NCI-H2171 (cell line): ENCODE measurements around the gene CSNK1A1.
"Not testable (repeated sequence)": the region's sequence is repeated elsewhere in the genome, so short reads cannot be mapped to it uniquely, and the experiment has no call there.

ENCODE experiments used
- DNase-seq: peaks from one replicate; lab custom pipeline; 2025; lab: John Stamatoyannopoulos, UW

Gene CSNK1A1

DNA sequence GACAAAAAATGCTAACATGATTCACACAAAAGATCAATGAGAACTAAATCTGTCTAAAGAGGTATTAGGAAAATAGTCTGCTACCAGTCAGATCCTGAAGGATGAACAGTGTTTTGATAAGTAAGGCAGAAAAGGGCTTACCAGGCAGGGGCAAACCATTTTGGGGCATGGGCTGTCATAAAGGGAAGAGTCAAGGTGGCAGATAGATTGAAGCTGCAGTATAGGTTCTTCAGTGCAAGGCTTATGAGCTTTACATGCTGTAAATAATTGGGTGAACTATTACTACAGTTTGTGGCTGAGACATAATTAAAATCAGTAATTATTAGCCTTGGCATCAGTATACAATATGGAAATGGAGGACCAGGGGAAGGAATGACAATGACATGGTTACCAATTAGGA, 21.8 kb downstream of the CSNK1A1 start:
- no peak for DNase-seq

DNA sequence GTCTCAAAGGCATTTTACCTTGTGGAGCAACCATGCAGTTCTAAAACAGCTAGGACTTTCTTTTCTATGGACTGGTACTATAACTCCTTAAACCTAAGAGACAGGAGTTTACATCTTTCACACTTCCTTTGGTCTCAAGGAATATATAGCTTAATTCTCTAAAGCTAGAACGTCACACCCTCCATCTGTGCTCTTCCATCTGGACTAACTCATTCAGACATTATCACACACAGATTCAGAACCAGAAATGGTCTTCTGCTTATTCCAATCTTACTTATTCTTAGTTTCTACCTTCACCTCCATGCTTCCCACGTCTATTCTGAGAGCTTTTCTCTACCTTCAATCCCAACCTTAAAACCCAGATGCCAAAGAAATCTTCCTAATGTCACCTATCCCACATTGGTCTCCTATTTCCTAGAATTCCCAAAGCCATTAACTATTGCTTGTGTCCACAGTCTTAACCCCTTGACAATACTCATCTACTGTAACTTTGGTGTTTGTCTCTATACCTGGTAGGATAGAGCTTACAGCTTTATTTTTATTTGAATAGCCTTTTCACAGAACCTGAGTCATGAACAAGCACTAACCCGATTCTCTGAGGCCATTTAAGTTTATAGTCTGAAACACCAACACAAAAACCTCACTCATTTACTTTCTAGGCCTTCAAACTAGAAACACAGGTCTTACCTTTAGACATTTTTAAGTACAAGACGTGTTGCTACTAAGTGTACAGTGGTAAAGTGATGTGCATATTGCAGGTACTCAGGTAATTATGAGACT, 22.8 kb downstream of the CSNK1A1 start:
- no peak for DNase-seq

DNA sequence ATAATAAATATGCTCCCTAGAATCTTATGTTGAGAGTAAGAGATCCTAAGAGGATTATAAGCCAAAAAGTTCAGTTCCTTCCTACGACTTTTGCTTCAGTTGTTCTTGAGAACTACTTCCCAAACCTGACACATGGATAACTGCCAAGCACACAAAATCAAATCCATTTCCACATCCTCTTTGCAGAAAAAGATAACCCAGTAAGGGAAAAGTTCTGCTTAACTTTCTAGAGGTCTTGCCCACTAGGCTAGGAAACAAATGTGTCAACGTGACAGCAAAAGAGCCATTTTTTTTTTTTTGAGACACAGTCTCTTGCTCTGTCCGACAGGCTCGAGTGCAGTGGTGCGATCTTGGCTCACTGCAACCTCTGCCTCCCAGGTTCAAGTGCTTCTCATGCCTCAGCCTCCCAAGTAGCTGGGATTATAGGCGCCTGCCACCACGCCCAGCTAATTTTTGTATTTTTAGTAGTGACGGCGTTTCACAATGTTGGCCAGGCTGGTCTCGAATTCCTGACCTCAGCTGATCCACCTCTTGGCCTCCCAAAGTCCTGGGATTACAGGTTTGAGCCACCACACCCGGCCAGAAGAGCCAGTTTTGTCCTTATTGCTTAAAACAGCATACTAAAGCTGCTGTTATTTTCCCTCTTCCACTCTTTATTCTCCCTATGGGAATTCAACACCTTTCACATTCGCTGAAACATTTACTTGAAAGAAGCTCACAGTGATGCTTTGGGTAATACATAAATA, 24.2 kb downstream of the CSNK1A1 start:
- no peak for DNase-seq

DNA sequence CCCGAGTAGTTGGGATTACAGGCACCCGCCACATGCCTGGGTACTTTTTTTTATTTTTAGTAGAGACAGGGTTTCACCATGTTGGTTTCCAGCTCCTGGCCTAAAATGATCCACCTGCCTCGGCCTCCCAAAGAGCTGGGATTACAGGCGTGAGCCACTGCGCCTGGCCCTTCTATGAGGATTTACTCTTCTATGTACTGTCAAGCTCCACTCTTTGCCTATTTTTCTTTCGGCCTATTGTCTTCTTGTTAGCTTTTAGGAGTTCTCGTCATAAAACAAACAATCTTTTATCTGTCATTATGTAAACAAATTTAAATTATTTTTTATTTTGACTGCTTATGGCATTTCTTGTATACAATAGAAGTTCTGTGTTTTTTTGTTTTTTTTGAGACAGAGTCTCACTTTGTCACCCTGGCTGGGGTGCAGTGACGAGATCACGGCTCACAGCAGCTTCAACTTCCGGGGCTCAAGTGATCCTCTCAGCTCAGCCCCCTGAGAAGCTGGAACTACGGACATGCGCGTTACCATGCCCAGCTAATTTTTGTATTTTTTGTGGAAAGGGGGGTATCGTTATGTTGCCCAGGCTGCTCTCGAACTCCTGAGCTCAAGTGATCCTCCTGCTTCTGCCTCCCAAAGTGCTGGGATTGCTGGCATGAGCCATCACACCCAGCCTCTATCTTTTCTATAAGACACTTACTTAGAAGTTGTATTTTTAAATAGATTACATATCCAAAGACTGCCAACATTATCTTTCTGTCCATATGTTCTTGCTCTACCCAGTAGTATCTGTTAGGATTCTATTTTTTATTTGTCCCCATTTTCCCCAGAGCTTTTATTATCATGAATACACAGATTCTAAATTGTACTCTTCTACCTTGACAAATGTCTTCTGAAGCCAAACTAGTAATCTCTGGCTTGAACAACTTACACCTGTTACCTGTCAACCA, 29.2 kb downstream of the CSNK1A1 start:
- DNase-seq: no peak

DNA sequence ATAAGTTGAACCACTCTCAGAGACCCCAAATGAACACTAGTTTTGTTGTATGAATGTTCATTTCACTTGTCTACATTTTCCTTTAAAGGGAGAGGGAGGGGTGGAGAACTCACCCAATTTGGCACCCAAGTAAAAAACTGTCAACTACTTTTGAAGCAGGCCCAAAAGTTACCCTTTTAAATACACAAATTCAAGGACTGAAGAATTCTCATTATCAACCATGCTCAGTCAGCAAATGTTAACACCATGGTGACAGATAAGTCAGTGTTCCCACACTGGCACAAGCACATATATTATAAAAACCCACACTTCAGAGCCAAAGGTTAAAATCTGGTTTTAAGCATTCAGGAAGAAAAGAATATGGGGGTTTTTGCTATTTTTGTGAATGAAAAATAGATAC, 31.6 kb downstream of the CSNK1A1 start:
- no peak for DNase-seq

DNA sequence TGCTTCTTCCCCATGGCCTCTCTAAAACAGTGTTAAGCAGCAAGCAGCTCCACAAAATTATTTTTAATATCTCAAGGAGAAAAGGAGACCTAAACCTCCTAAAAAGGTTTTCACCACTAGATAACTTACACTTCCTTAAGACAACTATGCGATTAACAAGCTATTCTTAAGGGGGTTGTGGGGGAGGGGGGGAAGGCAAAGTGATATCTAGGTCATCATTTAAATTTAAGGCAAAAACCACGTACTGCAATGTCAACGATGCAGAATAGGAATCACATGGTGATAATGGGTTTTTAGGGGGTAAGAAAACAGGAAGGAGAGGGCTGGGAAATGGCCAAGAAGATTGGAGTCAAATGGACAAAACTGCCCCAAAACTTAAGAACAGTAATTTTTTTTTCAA, 32.6 kb downstream of the CSNK1A1 start:
- DNase-seq: no peak

DNA sequence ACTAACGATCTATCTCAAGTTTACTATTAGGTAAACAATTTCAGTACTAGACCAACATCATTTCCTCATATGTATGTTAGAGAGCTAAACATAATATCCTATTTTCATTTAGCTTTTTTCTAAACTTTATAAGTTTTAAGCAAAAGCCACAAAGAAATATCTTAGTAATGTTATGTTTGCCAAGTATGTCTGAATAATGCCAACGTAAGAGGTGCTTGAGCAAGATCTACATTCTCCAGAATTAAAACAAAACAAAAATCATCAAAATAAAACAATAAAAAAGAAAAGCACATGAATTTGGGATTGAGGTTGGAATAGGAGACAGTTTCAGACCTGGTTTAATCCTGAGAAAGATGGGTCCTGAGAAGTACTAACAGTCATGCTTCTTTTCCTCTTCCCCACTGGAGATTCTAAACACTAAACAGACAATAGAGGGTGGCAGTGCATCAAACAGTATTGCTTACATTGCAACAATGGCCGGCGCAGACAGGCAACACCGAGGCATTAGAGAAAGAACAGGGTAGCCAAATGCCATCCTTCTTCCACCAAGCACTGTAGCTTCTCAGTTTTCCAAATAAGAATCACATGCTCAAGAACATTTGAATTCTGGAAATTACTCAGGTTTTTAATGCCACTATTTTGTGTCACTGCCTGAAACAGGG, 33.6 kb downstream of the CSNK1A1 start:
- no peak for DNase-seq

DNA sequence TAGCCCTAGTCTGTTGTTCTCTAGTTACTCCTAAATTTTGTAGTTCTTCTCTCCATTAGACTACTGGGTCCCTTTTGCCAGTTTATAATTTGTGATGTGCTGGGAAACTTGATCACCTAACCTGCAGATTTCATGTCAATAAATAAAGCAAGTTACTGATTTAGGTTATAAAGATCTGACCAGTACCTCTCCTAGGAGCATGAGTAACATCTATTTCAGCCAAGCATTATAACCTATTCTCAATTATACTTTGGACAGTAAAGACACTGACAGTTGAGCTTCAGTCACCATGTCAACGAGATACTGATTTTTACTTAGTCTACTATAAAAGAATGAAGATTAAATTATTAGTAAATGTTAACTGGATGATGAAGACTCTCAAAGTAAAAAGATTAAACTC, 36.7 kb downstream of the CSNK1A1 start:
- no peak for DNase-seq

DNA sequence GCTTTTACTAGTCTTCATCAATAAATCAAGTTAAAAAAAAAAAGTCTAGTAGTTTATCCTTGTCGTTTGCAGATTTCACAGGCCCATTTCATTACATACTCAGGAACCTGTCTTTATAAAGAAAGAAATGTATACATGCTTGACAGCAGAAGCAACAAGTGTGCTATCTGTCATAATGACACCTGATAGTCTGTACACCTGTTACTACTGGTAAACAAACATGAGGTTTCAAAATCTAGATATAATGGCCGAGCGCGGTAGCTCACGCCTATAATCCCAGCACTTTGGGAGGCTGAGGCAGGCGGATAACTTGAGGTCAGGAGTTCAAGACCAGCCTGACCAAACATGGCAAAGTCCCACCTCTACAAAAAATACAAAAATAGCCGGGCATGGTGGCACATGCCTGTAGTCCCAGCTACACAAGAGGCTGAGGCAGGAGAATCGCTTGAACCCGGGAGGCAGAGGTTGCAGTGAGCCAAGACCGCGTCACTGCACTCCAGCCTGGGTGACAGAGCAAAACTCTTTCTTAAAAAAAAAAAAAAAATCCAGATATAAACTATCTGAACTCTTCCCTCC, 37.8 kb downstream of the CSNK1A1 start:
- not testable (repeated sequence) for DNase-seq

DNA sequence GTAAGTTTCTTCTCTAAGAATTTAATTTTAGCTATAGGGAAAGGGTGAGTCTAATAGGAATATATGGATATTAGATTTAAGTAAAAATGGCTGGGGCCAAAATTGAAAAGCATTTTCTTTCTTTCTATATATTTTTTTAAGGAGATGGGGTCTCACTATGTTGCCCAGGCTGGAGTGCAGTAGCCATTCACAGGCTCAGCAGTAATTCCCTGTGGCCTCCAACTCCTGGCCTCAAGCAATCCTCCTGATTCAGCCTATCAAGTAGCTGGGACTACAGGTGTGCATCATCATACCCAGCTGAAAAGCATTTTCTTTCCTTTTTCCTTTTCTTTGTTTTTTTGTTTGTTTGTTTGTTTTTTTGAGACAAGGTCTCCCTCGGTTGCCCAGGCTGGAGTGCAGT, 41.1 kb downstream of the CSNK1A1 start:
- DNase-seq: no peak

DNA sequence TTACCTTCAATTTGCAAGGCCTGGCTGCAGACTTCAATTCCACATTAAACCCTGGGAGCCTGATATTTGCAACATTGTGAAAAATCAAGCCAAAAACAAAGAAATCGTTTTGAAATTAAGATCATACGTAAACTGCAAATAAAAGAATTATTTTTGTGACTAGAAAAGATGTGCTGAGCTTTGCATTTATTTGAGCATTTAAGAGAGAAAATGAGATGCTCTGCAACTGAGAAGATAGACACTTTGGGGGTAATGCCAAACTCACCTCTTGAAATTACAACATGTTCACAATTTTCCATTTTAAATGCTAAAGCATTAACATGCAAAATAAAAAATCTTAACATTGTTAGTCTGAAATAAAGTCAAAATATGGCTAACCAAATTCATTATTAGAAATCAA, 46.6 kb downstream of the CSNK1A1 start:
- no peak for DNase-seq

DNA sequence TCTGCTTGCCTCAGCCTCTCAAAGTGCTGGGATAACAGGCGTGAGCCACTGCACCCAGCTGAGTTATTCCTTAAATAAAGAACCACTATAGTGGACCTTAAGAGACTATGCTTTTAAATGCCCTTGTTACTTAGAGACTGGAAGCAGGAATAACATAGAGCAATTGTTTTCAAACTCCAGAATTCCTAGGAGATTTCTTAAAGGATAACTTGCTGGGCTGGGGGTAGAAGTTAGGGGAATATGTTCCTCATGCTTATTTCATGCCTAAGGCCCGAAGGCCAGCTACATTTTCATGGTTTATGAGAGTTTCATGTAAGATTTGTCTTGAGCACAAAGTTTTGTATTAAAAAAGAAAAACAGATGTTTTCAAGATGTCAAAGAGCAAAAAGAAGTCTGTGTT, 48.2 kb downstream of the CSNK1A1 start:
- no peak for DNase-seq

DNA sequence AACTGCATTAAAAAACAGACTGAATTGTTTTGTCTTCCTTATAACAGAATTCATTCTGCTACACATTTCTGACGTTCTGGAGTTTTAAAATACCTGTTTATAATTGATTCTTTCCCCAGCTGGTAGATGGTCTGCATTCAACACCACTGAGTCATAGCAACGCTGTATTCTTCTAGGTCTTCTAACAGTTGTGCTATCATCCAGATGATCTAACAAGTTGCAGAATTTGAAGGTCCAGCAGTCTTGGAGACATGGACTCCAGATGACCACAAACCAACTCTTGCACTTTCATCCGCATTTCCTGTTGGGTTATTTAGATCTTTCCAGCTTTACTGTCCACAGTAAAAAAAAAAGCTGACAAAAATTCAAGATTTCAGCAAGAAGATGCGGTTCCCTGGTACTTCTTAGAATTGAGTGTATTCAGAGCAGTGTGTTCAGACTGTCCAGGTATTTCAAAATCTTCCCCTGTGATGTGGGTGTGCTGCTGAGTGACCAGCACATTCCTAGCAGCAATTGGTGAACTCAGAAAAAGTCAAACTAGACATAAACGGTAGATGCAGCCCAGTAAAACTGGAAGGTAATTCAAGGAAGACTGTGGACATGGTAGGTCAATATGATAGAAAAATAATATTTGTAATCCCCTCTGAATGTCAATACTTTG, 50.2 kb downstream of the CSNK1A1 start:
- DNase-seq: no peak

DNA sequence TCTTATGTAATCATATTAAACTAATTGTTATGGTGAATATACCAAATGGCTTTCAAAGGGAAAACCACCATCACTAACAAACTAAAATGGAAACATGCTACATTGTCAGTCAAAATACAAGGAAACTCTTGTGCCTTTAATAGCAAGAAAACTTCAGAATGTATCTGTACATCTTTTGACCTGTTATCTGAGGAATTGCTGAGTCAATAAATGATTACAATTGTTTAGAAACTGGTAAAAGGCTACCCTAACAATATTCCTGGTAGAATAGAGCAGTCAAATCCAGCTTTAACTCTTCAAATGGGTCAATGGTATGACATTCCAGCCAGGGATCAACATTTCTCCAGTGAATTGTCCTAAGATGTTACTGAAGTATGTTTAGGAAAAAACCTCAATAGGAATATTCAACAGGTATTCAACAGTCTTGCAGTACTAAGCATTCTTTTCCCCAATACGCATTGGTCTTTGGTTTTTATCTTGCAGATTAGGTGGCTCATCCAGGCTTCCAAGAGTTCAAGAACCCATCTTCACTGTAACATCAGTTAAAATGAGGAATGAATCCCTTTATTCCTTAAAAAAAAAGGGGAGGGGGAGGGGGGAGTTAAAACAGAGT, 52.4 kb downstream of the CSNK1A1 start:
- DNase-seq: no peak

DNA sequence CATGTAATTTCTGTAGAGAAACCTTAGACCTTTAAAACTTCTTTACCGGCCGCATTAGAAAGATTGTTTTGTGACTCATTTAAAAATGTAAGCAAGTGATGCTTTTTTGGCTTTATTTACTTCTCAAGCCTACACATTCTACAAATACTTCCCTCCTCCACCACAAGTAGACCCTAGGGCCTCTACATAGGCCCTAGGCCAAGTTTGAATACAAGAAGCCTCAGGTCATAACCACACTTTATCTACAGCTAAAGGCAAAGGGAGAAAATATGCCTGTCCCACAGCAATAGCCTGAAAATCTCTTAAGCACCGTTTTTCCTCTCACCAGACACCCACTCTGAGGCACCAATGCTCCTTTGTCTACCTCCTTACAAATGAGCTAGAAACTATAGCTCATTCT, 53.9 kb downstream of the CSNK1A1 start:
- no peak for DNase-seq

DNA sequence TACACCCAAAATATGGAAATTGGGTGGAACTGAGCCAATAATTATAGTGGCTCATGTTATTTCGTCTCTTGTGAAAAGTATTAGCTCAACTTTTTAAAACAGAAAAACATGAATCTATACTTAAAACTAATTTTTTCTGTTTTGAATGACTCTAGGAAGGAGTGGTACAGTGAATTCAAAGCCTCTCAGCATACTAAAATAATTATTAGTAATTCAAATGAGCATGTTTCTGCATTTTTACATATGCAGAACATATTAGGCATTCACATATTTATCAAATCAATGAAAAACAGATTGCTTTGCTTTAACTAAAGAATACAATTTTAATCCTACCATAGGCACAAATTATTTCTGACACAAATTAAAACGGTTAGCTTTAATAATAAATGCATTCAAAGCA, 54.3 kb downstream of the CSNK1A1 start:
- no peak for DNase-seq

DNA sequence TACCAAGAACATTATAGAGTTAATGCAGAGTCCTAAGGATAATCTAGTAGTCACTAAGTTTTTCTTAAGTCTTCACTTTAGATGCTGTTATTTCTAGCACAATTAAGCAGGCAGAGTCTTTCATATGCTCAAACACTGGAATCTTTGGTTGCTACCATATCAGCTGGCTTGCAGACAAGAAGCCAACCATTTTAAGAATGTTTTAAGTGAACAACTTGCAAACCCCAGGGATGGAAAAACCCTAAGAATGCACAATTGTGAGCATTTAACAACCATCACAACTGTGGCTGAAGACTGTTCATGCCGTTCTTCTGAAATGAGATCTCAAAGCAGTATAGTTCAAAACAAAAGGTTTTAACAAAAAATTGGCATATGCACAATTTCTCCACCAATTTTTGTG, 55.1 kb downstream of the CSNK1A1 start:
- DNase-seq: no peak

DNA sequence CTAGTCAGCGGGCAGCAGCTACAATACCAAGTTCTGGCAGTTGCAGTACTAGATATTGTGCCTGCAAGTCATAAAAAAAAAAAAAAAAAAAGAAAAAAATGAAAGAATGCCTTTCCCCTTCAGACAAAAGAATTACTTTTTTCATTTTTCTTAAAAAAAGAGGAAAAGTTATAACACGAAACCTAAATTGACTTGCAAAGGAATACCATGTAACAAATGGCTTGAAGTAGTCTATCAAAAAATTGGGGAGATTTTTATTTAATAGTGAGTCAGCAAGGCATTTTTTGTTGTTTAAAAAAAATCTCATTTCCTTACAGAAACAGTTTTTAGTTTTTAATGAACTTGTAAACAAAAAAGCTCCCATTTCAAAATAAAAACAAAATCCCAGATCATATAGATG, 55.6 kb downstream of the CSNK1A1 start:
- DNase-seq: no peak

DNA sequence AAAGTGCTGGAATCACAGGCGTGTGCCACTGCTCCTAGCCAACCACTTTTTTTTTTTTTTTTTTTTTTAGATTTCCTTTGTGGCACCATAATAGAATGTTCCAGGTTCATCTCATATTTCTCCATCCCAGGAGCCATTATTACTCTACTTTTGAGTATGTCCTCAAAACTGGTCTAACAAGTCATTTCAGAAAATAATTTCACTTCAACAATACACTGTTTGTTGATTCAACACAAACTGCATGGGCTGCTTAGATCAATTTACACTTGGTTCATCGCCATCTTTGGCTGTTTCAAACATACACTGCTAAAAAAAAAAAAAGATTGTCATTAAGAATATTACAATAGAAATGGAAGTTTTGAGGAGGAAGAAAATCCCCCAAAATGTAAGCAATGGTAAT, 57.9 kb downstream of the CSNK1A1 start:
- DNase-seq: no peak

DNA sequence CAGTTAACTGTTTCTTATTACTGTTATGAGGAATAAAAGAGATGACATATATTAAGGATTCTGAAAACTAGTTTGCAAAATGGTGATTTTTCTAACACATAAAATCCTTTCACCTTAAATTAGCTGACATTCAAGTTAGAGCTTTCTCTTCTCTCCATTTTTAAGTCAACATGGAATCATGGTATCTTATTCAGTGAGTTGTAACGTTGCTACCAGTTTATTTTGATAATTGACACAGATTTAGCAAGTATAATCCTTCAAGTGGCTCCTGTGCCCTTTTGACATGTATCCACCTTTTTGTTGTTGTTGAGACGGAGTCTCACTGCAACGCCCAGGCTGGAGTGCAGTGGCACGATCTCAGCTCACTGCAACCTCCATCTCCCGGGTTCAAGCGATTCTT, 58.5 kb downstream of the CSNK1A1 start:
- DNase-seq: no peak
